Peyer's patch (tissue), 4 donors: ENCODE data around the gene ZNF474.

Source experiments
- POLR2A ChIP-seq, 2 donors: fragments of 450-650 bp; IDR thresholded peaks; one replicate each; pipeline ENCODE4 v1.5.1; 2017; ENCODE audit warnings: antibody characterized with exemption in 2 of 2, mild to moderate bottlenecking in 2 of 2, moderate library complexity in 2 of 2
- TF ChIP-seq, protein P1 (sequence below), 6 experiments: fragments of 450-650 bp in 4 of 6; fragments of 200-600 bp in 2 of 6; sonication (generic) in 1 of 6; IDR thresholded peaks; one replicate each; pipeline ENCODE4 v1.5.1; 2017 to 2019; ENCODE audit warnings: antibody characterized with exemption in 6 of 6, mild to moderate bottlenecking in 3 of 6, moderate library complexity in 1 of 6

DNA sequence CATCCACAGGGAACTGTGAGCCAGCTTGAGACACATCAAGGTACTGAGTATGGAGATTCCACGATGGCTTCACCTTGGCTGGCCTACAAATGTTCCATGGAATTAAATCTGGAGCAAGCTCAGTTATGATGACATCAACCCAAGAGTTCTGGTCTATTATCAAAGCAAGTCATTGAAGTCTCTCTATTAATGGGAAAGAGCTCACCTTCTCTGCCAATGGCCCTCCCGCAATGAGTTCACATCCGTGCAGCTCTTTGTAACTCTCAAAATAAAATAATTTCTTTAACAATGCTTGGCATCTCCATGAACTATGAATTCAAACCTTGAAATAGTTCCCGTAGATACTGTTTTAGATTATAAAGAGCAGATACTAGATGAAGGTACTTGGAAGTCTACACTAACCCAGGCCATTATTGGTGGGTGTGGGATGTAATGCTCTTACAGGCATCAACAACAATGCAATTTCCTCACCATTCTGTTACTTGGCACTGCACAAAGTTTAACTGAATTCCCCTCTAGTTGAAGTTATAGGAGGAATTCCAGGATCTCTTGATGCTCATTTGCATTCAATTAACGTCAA, 55.4 kb downstream of the ZNF474 start:
- TF ChIP-seq, protein P1, sequence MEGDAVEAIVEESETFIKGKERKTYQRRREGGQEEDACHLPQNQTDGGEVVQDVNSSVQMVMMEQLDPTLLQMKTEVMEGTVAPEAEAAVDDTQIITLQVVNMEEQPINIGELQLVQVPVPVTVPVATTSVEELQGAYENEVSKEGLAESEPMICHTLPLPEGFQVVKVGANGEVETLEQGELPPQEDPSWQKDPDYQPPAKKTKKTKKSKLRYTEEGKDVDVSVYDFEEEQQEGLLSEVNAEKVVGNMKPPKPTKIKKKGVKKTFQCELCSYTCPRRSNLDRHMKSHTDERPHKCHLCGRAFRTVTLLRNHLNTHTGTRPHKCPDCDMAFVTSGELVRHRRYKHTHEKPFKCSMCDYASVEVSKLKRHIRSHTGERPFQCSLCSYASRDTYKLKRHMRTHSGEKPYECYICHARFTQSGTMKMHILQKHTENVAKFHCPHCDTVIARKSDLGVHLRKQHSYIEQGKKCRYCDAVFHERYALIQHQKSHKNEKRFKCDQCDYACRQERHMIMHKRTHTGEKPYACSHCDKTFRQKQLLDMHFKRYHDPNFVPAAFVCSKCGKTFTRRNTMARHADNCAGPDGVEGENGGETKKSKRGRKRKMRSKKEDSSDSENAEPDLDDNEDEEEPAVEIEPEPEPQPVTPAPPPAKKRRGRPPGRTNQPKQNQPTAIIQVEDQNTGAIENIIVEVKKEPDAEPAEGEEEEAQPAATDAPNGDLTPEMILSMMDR (IDR thresholded peaks at IDR 0.05), result no peak
- TF ChIP-seq POLR2A (IDR thresholded peaks at IDR 0.05), result no peak
